Common myeloid progenitor, CD34-positive (primary cell): ENCODE measurements around the gene TMEM139.

ENCODE experiments used
- CTCF ChIA-PET: fragments of 350-600 bp; sonication (Branson Sonifier 250); formaldehyde crosslinking; loops from one replicate; lab custom pipeline; 2021; ENCODE audit warnings: antibody characterized with exemption; lab: Charles Lee
- POLR2A ChIA-PET: fragments of 350-600 bp; sonication (Branson Sonifier 250); formaldehyde crosslinking; loops from one replicate; lab custom pipeline; 2021; ENCODE audit warnings: antibody characterized with exemption; lab: Charles Lee
- DNase-seq, 3 donors: peaks; one replicate each; pipeline versions ENCODE4 v3.0.0 to v3.0.0-alpha.2; 2013
- H3K27ac ChIP-seq, 2 experiments: 1 replicate in 1 of 2; 2 replicates in 1 of 2; pipeline ENCODE4 v1.7.0; 2013; ENCODE audit warnings: inconsistent platforms in 2 of 2, low read length in 2 of 2, mild to moderate bottlenecking in 2 of 2, low read depth in 1 of 2, moderate library complexity in 1 of 2; ENCODE audit not compliant: severe bottlenecking in 2 of 2, insufficient read depth in 1 of 2, poor library complexity in 1 of 2
- H3K27me3 ChIP-seq, 5 experiments: replicated peaks in 2 of 5; 1 replicate in 3 of 5; 2 replicates in 2 of 5; pipeline versions ENCODE4 v1.6.1 to v1.7.0; 2013; ENCODE audit warnings: low read length in 4 of 5, mild to moderate bottlenecking in 2 of 5, moderate library complexity in 2 of 5, inconsistent platforms in 1 of 5; ENCODE audit not compliant: insufficient read depth in 5 of 5, control insufficient read depth in 4 of 5
- H3K36me3 ChIP-seq, 4 experiments: 1 replicate in 2 of 4; 2 replicates in 2 of 4; pipeline versions ENCODE4 v1.6.1 to v1.7.0; 2013; ENCODE audit warnings: low read length in 3 of 4, control low read depth in 1 of 4, mild to moderate bottlenecking in 1 of 4; ENCODE audit not compliant: control insufficient read depth in 4 of 4, insufficient read depth in 4 of 4
- H3K4me1 ChIP-seq, 4 experiments: 1 replicate in 3 of 4; 2 replicates in 1 of 4; pipeline versions ENCODE4 v1.6.1 to v1.7.1; 2013; ENCODE audit warnings: low read length in 3 of 4, mild to moderate bottlenecking in 3 of 4, control low read depth in 1 of 4, inconsistent platforms in 1 of 4, moderate library complexity in 1 of 4; ENCODE audit not compliant: control insufficient read depth in 4 of 4, insufficient read depth in 4 of 4; ENCODE audit errors: control extremely low read depth in 1 of 4
- H3K4me3 ChIP-seq, 7 experiments: 1 replicate in 4 of 7; 2 replicates in 3 of 7; pipeline versions ENCODE4 v1.5.1 to v1.7.0; 2013; ENCODE audit warnings: mild to moderate bottlenecking in 7 of 7, low read length in 6 of 7, moderate library complexity in 6 of 7, inconsistent platforms in 2 of 7, low read depth in 2 of 7, control low read depth in 1 of 7; ENCODE audit not compliant: insufficient read depth in 4 of 7, control insufficient read depth in 1 of 7; ENCODE audit errors: extremely low read depth in 1 of 7
- H3K9me3 ChIP-seq, 5 experiments: 1 replicate in 4 of 5; 2 replicates in 1 of 5; pipeline versions ENCODE4 v1.6.1 to v1.7.1; 2013; ENCODE audit warnings: low read length in 4 of 5, mild to moderate bottlenecking in 2 of 5, inconsistent platforms in 1 of 5, low read depth in 1 of 5, moderate library complexity in 1 of 5; ENCODE audit not compliant: control insufficient read depth in 4 of 5, insufficient read depth in 2 of 5; ENCODE audit errors: control extremely low read depth in 1 of 5
- WGBS: methylation state at CpG from one replicate; pipeline ENCODE4 v1.1.5; 2013; ENCODE audit not compliant: insufficient coverage; 5-methylcytosine and 5-hydroxymethylcytosine counted together

The TMEM139 gene

DNA sequence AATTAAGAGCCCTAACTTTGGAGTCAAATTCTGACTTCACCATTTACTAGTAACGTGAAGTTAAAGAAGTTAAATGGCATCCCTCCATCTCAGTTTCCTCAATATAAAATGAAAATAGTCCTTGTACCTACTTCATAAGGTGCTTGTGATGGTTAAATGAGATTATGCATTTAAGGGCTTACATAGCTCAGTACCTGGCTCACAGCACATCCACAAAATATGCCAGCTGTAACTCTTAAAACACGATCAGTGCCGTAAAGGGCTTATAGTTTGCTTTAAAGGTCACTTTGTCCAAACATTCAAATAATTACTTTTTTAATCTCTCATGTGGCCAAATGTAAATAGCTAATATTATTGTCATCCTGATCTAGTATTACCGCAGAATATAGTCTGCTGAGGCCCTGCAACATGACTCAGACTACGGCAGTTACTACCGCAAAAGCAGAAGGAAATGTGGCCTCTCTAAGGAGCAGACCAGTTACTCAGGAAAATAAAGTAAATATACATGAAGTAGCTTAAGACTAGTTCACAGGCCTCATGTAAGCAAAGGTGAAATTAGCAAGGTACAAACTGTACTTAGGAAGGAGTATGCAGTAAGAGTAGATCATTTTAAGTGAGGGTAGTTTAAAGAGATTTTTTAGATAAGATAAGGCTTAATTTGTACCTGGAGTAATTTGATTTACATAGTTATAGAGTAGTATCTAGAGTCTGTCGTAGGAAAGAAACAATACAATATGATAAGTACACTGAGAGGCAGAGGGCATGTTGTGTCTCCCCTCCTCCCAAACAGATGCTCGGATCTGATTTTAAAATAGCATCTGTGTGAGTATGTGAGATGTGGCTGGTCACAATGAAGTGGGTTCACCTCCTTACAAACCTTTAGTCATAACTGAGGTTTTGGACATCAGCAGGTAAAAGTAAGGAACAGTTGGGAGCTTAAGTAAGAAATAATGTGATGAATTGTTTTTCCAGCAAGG, 16.5 kb downstream of the TMEM139 start:
- Histone ChIP-seq H3K27ac (peak overlapping the region; percentile 95 to 98), H3K36me3 (peaks cover 23 to 85% (median 56%) of the 10 kb centered on the region in 4 experiments), H3K4me1 (peaks cover 38 to 69% (median 47%) of the 10 kb centered on the region in 4 experiments), H3K9me3 (no peaks in the 10 kb centered on the region), H3K4me3 (peak overlapping the region in 4 of 7 experiments; percentile 4 to 53 (median 40)), H3K27me3 (no peaks in the 10 kb centered on the region)
- ChIA-PET CTCF (interaction anchor here (0.7 to 5.1 kb wide), 15 partner anchors 8 to 87 kb away, joined by 3 to 44 read pairs (median 5); partner anchors contain the start of gene GSTK1), POLR2A (interaction anchor here (0.8 to 1.3 kb wide), 4 partner anchors 9 to 79 kb away, joined by 3 to 6 read pairs (median 4); partner anchors contain the start of gene GSTK1)
- 5% methylated on average over 7 of the region's 8 CpGs for WGBS
- peak; percentile 86 to 97 (median 95) for DNase-seq

DNA sequence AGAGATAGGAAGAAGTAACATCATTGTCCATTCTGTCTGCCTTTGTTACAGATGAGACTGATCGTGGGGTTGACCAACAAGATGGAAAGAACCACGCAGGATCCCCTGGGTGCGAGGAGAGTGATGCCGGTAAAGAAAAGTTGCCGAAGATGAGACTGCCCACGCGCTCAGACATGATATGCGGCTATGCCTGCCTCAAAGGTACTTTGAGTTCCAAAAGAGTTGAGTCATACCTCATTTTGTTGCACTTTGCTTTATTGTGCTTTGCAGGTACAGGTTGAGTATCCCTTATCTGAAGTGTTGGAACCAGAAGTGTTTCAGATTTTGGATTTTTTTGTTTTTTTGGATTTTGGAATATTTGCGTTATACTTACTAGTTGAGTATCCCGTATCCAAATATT, 19.0 kb downstream of the TMEM139 start:
- WGBS = 93% methylated on average over 8 of the region's 10 CpGs
- Histone ChIP-seq H3K27me3 (no peaks in the 10 kb centered on the region), H3K27ac (no peak overlapping the region), H3K4me3 (no peak overlapping the region), H3K4me1 (peaks cover 33 to 75% (median 52%) of the 10 kb centered on the region in 4 experiments), H3K36me3 (peaks cover 24 to 89% (median 56%) of the 10 kb centered on the region in 4 experiments), H3K9me3 (no peaks in the 10 kb centered on the region)
- DNase-seq = no peak
- ChIA-PET CTCF (interaction anchor here (0.9 to 7.5 kb wide), 4 partner anchors 9 to 71 kb away, joined by 3 to 108 read pairs (median 4); no protein-coding TSS in a partner anchor), POLR2A (interaction anchor here (0.6 kb wide), 1 partner anchor 111 kb away, joined by 3 read pairs; no protein-coding TSS in a partner anchor)

DNA sequence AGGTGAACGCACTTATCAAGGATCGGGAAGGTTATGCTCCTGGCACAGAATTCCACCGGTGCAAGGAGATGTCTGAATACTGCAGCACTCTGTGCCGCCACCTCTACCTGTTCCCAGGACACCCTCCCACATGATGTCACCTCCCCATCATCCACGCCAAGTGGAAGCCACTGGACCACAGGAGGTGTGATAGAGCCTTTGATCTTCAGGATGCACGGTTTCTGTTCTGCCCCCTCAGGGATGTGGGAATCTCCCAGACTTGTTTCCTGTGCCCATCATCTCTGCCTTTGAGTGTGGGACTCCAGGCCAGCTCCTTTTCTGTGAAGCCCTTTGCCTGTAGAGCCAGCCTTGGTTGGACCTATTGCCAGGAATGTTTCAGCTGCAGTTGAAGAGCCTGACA, 20.2 kb downstream of the TMEM139 start:
- peak overlapping the region in 1 of 2 experiments; percentile 27 for H3K27ac ChIP-seq
- H3K4me3 ChIP-seq = no peak overlapping the region
- ChIA-PET POLR2A (no interaction called here), CTCF (interaction anchor here (0.7 to 7.5 kb wide), 23 partner anchors 8 to 199 kb away, joined by 3 to 108 read pairs (median 3); partner anchors contain the start of gene CLCN1)
- H3K27me3 ChIP-seq = no peaks in the 10 kb centered on the region
- WGBS = 93% methylated on average over 6 of the region's 6 CpGs
- H3K36me3 ChIP-seq = peaks cover 23 to 81% (median 53%) of the 10 kb centered on the region in 4 experiments
- no peak for DNase-seq
- no peaks in the 10 kb centered on the region for H3K9me3 ChIP-seq
- H3K4me1 ChIP-seq = peaks cover 27 to 64% (median 42%) of the 10 kb centered on the region in 4 experiments

DNA sequence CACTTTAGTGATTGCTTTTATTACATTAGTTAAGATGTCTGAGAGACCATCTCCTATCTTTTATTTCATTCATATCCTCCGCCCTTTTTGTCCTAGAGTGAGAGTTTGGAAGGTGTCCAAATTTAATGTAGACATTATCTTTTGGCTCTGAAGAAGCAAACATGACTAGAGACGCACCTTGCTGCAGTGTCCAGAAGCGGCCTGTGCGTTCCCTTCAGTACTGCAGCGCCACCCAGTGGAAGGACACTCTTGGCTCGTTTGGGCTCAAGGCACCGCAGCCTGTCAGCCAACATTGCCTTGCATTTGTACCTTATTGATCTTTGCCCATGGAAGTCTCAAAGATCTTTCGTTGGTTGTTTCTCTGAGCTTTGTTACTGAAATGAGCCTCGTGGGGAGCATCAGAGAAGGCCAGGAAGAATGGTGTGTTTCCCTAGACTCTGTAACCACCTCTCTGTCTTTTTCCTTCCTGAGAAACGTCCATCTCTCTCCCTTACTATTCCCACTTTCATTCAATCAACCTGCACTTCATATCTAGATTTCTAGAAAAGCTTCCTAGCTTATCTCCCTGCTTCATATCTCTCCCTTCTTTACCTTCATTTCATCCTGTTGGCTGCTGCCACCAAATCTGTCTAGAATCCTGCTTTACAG, 20.8 kb downstream of the TMEM139 start:
- peak; percentile 67 to 78 (median 77) for DNase-seq
- Histone ChIP-seq H3K27me3 (no peaks in the 10 kb centered on the region), H3K36me3 (peaks cover 23 to 75% (median 48%) of the 10 kb centered on the region in 4 experiments), H3K9me3 (no peaks in the 10 kb centered on the region), H3K4me3 (no peak overlapping the region), H3K27ac (peak overlapping the region in 1 of 2 experiments; percentile 27), H3K4me1 (peaks cover 23 to 62% (median 39%) of the 10 kb centered on the region in 4 experiments)
- 68% methylated on average over 7 of the region's 10 CpGs for WGBS
- ChIA-PET CTCF (interaction anchor here (0.6 to 7.5 kb wide), 28 partner anchors 8 to 199 kb away, joined by 3 to 108 read pairs (median 4); partner anchors contain the start of gene CLCN1), POLR2A (no interaction called here)

DNA sequence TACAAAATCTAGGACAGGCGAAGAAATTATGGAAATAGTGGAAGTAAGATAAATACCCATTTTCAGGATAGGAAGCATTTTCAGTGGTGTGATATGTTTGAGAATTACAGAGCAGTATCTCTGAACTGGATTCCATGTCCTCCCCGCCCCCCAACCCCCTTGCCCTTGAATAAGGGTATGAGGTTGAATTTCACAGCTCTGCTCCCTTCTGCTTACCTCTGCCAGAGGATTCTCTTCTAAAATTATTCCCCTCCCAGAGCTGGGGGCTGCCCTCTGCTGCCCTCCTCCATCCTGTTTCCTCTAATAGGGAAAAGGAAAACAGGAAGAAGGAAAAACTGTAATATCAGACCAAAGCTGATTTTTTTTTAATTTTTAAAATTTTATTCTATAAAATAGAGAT, 23.9 kb downstream of the TMEM139 start:
- 89% methylated on average over 1 of the region's 2 CpGs for WGBS
- Histone ChIP-seq H3K4me3 (no peak overlapping the region), H3K9me3 (no peaks in the 10 kb centered on the region), H3K4me1 (peaks cover 6 to 37% (median 18%) of the 10 kb centered on the region in 4 experiments), H3K27me3 (no peaks in the 10 kb centered on the region), H3K27ac (peak overlapping the region in 1 of 2 experiments; percentile 47), H3K36me3 (peaks cover 12 to 52% (median 32%) of the 10 kb centered on the region in 4 experiments)
- ChIA-PET CTCF (interaction anchor here (0.8 to 7.5 kb wide), 10 partner anchors 9 to 93 kb away, joined by 3 to 108 read pairs (median 4); partner anchors contain the start of gene CASP2), POLR2A (interaction anchor here (1.3 kb wide), 1 partner anchor 72 kb away, joined by 3 read pairs; no protein-coding TSS in a partner anchor)
- no peak for DNase-seq

DNA sequence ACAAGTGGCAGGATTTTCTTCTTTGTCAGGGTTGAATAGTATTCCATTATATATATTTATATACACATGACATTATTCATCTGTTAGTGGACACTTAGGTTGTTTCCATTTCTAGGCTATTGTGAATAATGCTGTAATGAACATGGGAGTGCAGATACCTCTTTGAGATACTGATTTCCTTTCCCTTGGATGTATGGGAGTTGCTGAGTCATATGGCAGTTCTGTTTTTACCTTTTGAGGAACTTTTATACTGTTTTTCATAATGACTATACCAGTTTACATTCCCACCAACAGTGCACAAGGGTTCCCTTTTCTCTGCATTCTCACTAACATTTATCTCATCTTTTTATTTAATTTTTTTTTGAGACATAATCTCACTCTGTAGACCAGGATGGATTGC, 29.4 kb downstream of the TMEM139 start:
- ChIA-PET CTCF (no interaction called here), POLR2A (no interaction called here)
- no peaks in the 10 kb centered on the region for H3K27me3 ChIP-seq
- peaks cover 6 to 33% (median 23%) of the 10 kb centered on the region in 4 experiments for H3K4me1 ChIP-seq
- no peak overlapping the region for H3K27ac ChIP-seq
- peaks cover 0 to 3% (median 0%) of the 10 kb centered on the region in 4 experiments for H3K36me3 ChIP-seq
- DNase-seq = peak in 2 of 3 donors; percentile 29 to 34
- H3K4me3 ChIP-seq = peak overlapping the region in 1 of 7 experiments; percentile 14
- no peaks in the 10 kb centered on the region for H3K9me3 ChIP-seq
